Measurements from ENCODE around the gene ITPK1. TPM values are rescaled to one million over a fixed set of nuclear protein-coding genes. Genes with fewer than 3 reads are reported as not detected.

Gene ITPK1
- total and polyA plus RNA-seq, 2 experiments from 2014 or later = 35.9 to 101 TPM

- H3K4me2 ChIP-seq = no peak overlapping the region
- H4K20me1 ChIP-seq (replicated peaks; ENCODE audit: insufficient read depth) = no peaks in the 10 kb centered on the region
- H3K27me3 ChIP-seq (ENCODE audit: insufficient read depth) = no peaks in the 10 kb centered on the region
- Mint-ChIP-seq H3K4me3 (no peak overlapping the region), H3K27me3 (ENCODE audit: insufficient read depth, low read depth, poor library complexity) (peaks cover 4% of the 10 kb centered on the region), H3K4me1 (no peaks in the 10 kb centered on the region), H3K36me3 (ENCODE audit: low read depth) (no peaks in the 10 kb centered on the region; the same call in 2 of the 3 replicates), H3K9me3 (peaks cover 14% of the 10 kb centered on the region), H3K27ac (no peak overlapping the region)
- TF ChIP-seq EZH2phosphoT487 (IDR thresholded peaks at IDR 0.05; ENCODE audit: unreplicated experiment) = no peak
- TF ChIP-seq REST (IDR thresholded peaks at IDR 0.05; ENCODE audit: unreplicated experiment) = no peak
- TF ChIP-seq ETS1 (IDR thresholded peaks at IDR 0.05) = no peak
- TF ChIP-seq ZNF331 (CRISPR knock-in tag; IDR thresholded peaks at IDR 0.05; ENCODE audit: low read depth) = no peak
- no peak for TF ChIP-seq CREB1 (CRISPR knock-in tag; IDR thresholded peaks at IDR 0.05; ENCODE audit: low read depth)
- no peak for TF ChIP-seq EZH2 (IDR thresholded peaks at IDR 0.05; ENCODE audit: low read depth, unreplicated experiment)
- TF ChIP-seq ZNF462 (CRISPR knock-in tag; IDR thresholded peaks at IDR 0.05) = no peak
- no peak for TF ChIP-seq CTCF (conservative IDR thresholded peaks at IDR 0.05; ENCODE audit: low read depth in 2 of 2)
- no peak for TF ChIP-seq POLR2AphosphoS5 (IDR thresholded peaks at IDR 0.05; ENCODE audit: low read depth)
- no peak for TF ChIP-seq JUNB (IDR thresholded peaks at IDR 0.05; ENCODE audit: unreplicated experiment)
- TF ChIP-seq ZNF114 (CRISPR knock-in tag; IDR thresholded peaks at IDR 0.05) = no peak
- no peak for TF ChIP-seq NANOG (IDR thresholded peaks at IDR 0.05; ENCODE audit: borderline replicate concordance)
- no peak for TF ChIP-seq STAT1 (IDR thresholded peaks at IDR 0.05; ENCODE audit: unreplicated experiment)
- H3K9me2 ChIP-seq (ENCODE audit: insufficient read depth) = peaks cover 14% of the 10 kb centered on the region
- H3K36me3 ChIP-seq (ENCODE audit: insufficient read depth) = no peaks in the 10 kb centered on the region
- H3K4me1 ChIP-seq (ENCODE audit: insufficient read depth) = no peaks in the 10 kb centered on the region
- H3K27ac ChIP-seq (ENCODE audit: low read depth) = no peak overlapping the region
- no peak overlapping the region for H3K4me3 ChIP-seq
- DNase-seq (ENCODE audit: low spot score) (no peak), ATAC-seq (no peak)
- H3K79me2 ChIP-seq (replicated peaks; ENCODE audit: insufficient read depth) = no peaks in the 10 kb centered on the region
- H3F3A ChIP-seq (replicated peaks; ENCODE audit: low read depth) = no peaks in the 10 kb centered on the region
- no peak overlapping the region for H2AFZ ChIP-seq
Observed at GRCh38 chr14:92890830-92891588, 224.7 kb downstream of the ITPK1 start.

All from GM23338 (cell line).